ENCODE measurements around the gene RANBP3L. TPM values are rescaled to one million over a fixed set of nuclear protein-coding genes. Genes with fewer than 3 reads are reported as not detected.
"Not testable (repeated sequence)": the region's sequence is repeated elsewhere in the genome, so short reads cannot be mapped to it uniquely, and the experiment has no call there.

RANBP3L gene
- total RNA-seq, 1 donor from 2014 or later, result not detected

- intact Hi-C loops (cut with micrococcal nuclease), result no loop called here
Observed at GRCh38 chr5:36285837-36286615, 15.7 kb downstream of the RANBP3L start.

GRCh38 chr5:36283775-36284174 lies 17.9 kb downstream of the RANBP3L start:
- intact Hi-C loops (cut with micrococcal nuclease), result not testable (repeated sequence)

GRCh38 chr5:36281626-36282025 lies 20.1 kb downstream of the RANBP3L start:
- intact Hi-C loops (cut with micrococcal nuclease), result no loop called here

GRCh38 chr5:36279054-36279698 lies 22.5 kb downstream of the RANBP3L start:
- intact Hi-C loops (cut with micrococcal nuclease), result no loop called here

GRCh38 chr5:36277521-36278176 lies 24.1 kb downstream of the RANBP3L start:
- intact Hi-C loops (cut with micrococcal nuclease), result no loop called here

- intact Hi-C loops (cut with micrococcal nuclease), result no loop called here
Observed at GRCh38 chr5:36276864-36277263, 24.8 kb downstream of the RANBP3L start.

GRCh38 chr5:36273809-36274526 lies 27.7 kb downstream of the RANBP3L start:
- intact Hi-C loops (cut with micrococcal nuclease), result no loop called here

- intact Hi-C loops (cut with micrococcal nuclease), result no loop called here
Observed at GRCh38 chr5:36272136-36272690, 29.5 kb downstream of the RANBP3L start.

- intact Hi-C loops (cut with micrococcal nuclease), result no loop called here
Observed at GRCh38 chr5:36270876-36271575, 30.7 kb downstream of the RANBP3L start.

GRCh38 chr5:36270175-36270574 lies 31.5 kb downstream of the RANBP3L start:
- intact Hi-C loops (cut with micrococcal nuclease), result no loop called here

- intact Hi-C loops (cut with micrococcal nuclease), result loop anchor here (5.0 kb wide), 1 partner anchor 193 kb away; no protein-coding TSS in a partner anchor
Observed at GRCh38 chr5:36269478-36269877, 32.2 kb downstream of the RANBP3L start.

- intact Hi-C loops (cut with micrococcal nuclease), result loop anchor here (5.0 kb wide), 1 partner anchor 194 kb away; no protein-coding TSS in a partner anchor
Observed at GRCh38 chr5:36267905-36268304, 33.8 kb downstream of the RANBP3L start.

GRCh38 chr5:36264202-36264760 lies 37.4 kb downstream of the RANBP3L start:
- intact Hi-C loops (cut with micrococcal nuclease), result loop anchor here (2.0 kb wide), 1 partner anchor 429 kb away; no protein-coding TSS in a partner anchor

- intact Hi-C loops (cut with micrococcal nuclease), result no loop called here
Observed at GRCh38 chr5:36261186-36261585, 40.5 kb downstream of the RANBP3L start.

- intact Hi-C loops (cut with micrococcal nuclease), result no loop called here
Observed at GRCh38 chr5:36253575-36253974, 48.1 kb downstream of the RANBP3L start.

- intact Hi-C loops (cut with micrococcal nuclease), result no loop called here
Observed at GRCh38 chr5:36252722-36253365, 48.9 kb downstream of the RANBP3L start.

- intact Hi-C loops (cut with micrococcal nuclease), result no loop called here
Observed at GRCh38 chr5:36251218-36251617, 50.5 kb downstream of the RANBP3L start.

GRCh38 chr5:36250427-36250826 lies 51.3 kb downstream of the RANBP3L start:
- intact Hi-C loops (cut with micrococcal nuclease), result no loop called here

- intact Hi-C loops (cut with micrococcal nuclease), result loop anchor here (10.0 kb wide), 1 partner anchor 431 kb away; no protein-coding TSS in a partner anchor
Observed at GRCh38 chr5:36246036-36246800, 55.5 kb downstream of the RANBP3L start.

Data from T-helper 1 cell treated with Interleukin-12 subunit alpha and Interleukin-12 subunit beta and Interleukin-4 antibody, amounts not matched to agents 30 ng/mL and 1 ng/mL, for 36 hours (primary cell).